ENCODE results near the gene ANO10.

DNA sequence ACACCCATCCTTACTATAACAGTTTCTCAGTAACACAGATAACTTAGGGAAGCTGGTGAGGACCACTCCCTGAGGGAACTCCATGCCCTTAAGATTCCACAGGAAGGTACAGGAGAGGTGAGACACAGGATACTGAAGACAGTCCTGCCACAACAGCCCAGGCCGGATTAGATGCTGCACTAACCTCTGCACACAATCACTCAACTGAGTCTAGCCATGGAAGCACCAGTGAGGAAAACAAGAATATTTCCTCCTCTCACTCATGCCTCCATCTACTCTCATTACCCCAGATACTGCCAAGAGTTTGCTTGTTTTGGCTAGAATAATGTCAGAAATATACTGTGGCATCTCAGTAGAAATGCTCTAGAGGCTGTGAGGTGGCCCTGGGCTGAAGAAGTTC is 3.7 kb downstream of the ANO10 start:
- TF ChIP-seq, protein P1, sequence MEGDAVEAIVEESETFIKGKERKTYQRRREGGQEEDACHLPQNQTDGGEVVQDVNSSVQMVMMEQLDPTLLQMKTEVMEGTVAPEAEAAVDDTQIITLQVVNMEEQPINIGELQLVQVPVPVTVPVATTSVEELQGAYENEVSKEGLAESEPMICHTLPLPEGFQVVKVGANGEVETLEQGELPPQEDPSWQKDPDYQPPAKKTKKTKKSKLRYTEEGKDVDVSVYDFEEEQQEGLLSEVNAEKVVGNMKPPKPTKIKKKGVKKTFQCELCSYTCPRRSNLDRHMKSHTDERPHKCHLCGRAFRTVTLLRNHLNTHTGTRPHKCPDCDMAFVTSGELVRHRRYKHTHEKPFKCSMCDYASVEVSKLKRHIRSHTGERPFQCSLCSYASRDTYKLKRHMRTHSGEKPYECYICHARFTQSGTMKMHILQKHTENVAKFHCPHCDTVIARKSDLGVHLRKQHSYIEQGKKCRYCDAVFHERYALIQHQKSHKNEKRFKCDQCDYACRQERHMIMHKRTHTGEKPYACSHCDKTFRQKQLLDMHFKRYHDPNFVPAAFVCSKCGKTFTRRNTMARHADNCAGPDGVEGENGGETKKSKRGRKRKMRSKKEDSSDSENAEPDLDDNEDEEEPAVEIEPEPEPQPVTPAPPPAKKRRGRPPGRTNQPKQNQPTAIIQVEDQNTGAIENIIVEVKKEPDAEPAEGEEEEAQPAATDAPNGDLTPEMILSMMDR (IDR thresholded peaks at IDR 0.05): no peak
- TF ChIP-seq POLR2AphosphoS5 (IDR thresholded peaks at IDR 0.05; ENCODE audit: low read depth, low read length) (no peak), SIN3A (IDR thresholded peaks at IDR 0.05; ENCODE audit: borderline replicate concordance, insufficient read depth, low read depth, low read length) (no peak), TCF7L2 (IDR thresholded peaks at IDR 0.05; ENCODE audit: low read depth, low read length) (no peak)
- TF ChIP-seq, protein P2, sequence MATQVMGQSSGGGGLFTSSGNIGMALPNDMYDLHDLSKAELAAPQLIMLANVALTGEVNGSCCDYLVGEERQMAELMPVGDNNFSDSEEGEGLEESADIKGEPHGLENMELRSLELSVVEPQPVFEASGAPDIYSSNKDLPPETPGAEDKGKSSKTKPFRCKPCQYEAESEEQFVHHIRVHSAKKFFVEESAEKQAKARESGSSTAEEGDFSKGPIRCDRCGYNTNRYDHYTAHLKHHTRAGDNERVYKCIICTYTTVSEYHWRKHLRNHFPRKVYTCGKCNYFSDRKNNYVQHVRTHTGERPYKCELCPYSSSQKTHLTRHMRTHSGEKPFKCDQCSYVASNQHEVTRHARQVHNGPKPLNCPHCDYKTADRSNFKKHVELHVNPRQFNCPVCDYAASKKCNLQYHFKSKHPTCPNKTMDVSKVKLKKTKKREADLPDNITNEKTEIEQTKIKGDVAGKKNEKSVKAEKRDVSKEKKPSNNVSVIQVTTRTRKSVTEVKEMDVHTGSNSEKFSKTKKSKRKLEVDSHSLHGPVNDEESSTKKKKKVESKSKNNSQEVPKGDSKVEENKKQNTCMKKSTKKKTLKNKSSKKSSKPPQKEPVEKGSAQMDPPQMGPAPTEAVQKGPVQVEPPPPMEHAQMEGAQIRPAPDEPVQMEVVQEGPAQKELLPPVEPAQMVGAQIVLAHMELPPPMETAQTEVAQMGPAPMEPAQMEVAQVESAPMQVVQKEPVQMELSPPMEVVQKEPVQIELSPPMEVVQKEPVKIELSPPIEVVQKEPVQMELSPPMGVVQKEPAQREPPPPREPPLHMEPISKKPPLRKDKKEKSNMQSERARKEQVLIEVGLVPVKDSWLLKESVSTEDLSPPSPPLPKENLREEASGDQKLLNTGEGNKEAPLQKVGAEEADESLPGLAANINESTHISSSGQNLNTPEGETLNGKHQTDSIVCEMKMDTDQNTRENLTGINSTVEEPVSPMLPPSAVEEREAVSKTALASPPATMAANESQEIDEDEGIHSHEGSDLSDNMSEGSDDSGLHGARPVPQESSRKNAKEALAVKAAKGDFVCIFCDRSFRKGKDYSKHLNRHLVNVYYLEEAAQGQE (IDR thresholded peaks at IDR 0.05; ENCODE audit: insufficient read depth in 1 of 2, low read depth in 2 of 2, low read length in 1 of 2): no peak

Measured in Panc1 (cell line).